NCI-H526 treated with DMSO at 0.1 percent for 48 hours (cell line): Measurements from ENCODE around the gene MPP2.
A peak's percentile ranks its signal among the peaks of the same experiment; 100 is the strongest.
"Not testable (repeated sequence)": the region's sequence is repeated elsewhere in the genome, so short reads cannot be mapped to it uniquely, and the experiment has no call there.

ENCODE experiments used
- DNase-seq: peaks from one replicate; lab custom pipeline; 2025; lab: John Stamatoyannopoulos, UW

The MPP2 gene

DNA sequence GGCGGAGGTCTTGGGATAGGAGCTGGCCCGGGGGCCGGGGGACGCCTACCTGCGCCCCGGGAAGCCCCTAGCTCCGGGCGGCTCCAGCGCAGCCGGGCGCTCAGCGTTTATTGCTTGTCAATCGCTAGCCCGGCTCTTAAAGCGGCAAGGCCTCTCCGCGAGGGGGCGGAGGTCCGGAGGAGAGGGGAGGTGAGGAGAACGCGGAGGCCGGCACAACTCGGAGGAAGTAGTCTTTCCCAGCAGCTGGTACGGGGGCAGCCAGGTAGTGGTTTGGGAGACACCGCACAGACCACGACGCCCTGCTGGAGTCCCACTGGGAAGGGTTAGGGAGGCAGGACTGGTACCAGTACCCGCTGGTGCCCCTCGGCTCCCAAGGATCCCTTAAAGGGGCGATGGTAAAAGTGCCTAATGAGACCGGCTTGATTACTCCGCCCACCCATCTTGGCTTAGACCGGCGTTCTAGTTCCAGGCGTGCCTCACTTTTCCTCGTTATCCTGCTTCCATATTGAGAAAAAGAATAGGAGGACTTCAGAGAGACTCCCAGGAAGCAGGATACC is at the start of gene MPP2:
Gene MPP2 (minus strand): TSS at position 112 of the 557 bp plus-strand sequence. CDS start 3,076 bp downstream, outside the sequence.
- DNase-seq: peak; percentile 57

DNA sequence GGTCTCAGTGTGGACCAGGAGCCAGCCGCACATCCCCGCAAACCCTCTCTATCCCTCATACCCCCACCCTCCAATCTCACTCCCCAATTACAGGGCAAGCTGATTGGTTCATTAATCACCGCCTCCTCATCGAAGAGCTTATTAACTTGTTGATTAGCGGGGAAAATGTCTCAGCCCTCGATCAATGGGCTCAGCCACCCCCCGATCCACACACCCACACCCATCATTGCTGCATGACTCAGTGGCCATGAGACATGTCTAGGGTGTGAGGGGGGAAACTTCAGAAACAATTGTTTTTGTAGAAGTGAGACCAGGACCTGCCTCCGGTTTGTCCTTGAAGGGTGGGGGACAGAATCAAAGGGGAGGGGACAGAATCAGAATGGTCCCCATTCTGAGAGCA is 48.9 kb upstream of the MPP2 start:
- no peak for DNase-seq

- no peak for DNase-seq
Observed at GRCh38 chr17:43953746-43954145, 46.4 kb upstream of the MPP2 start, which contains the start of gene PYY. PYY (minus strand) TSS chr17:43953940; CDS start chr17:43953483, 457 bp downstream.

DNA sequence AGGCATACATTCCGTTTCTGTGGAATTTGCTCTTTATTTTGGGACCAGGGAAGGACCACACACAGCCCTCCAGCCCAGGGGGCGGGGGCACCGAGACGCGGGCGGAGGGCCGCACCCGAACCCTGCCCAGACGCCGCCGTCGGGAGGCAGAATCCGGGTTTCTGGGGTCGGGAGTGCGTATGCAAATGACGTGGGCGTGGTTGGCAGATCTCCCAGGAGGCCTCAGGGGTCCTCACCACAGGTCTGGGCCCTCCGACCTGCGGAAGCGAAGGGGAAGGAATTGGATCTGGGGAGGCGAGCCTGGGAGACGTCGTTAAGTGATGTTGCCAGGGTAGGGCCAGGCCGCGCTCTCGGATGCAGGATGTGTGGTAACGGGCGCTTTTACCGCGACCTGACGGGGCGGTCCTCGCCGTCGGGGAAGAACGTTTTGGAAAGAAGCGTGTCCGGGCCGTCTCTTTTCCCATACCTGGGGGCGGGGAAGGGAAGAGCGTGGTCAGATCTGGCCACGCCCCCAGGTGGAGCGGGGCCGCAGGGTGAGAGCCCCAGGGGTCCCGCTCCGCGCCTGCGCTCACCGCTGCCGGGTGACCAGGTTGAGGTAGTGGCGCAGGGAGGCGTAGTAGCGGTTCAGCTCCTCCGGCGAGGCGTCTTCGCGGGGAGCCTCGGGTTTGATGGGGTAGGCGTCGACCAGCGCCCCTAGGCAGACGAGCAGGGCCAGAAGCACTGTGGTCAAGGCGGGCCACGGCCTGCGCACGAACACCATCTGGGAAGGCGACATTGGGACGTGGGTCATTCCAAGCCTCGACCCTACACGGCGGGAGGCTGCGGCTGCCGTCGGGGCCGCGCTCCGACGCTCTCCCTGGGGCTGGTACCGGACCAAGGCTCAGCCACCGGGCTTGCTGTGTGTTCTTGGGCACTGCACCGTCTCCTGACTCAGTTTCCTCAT is 45.7 kb upstream of the MPP2 start:
- no peak for DNase-seq

GRCh38 chr17:43952351-43952723 is 45.0 kb upstream of the MPP2 start:
- no peak for DNase-seq

GRCh38 chr17:43951750-43952149 is 44.4 kb upstream of the MPP2 start:
- no peak for DNase-seq

- DNase-seq: no peak
Observed at GRCh38 chr17:43950554-43950953, 43.2 kb upstream of the MPP2 start.

GRCh38 chr17:43949781-43950180 is 42.4 kb upstream of the MPP2 start:
- DNase-seq: no peak

- no peak for DNase-seq
Observed at GRCh38 chr17:43946781-43947180, 39.4 kb upstream of the MPP2 start.

DNA sequence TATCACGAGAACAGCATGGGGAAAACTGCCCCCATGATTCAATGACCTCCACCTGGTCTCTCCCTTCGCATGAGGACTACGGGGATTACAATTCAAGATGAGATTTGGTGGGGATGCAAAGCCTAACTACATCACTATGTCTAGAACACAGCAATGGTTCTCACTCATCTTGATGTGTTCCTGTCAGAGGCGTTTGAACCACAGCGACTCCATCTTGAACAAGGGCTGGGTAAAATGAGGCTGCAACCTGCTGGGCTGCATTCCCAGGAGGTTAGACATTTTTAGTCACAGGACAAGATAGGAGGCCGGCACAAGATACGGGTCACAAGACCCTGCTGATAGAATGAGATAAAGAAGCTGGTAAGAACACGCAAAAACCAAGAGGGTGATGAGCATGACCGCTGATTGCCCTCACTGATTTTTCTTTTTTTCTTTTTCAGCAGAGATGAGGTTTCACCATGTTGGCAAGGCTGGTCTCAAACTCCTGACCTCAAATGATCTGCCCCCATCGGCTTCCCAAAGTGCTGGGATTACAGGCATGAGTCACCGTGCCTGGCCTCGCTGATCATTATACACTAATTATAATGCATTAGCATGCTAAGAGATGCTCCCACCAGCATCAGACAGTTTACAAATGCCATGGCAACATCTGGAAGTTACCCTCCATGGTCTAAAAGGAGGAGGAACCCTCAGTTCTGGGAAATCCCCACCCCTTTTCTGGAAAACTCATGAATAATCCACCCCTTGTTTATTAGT is 37.9 kb upstream of the MPP2 start:
- no peak for DNase-seq

GRCh38 chr17:43942051-43942685 is 34.8 kb upstream of the MPP2 start, which contains the start of gene PPY:
PPY (minus strand) TSS chr17:43942476; CDS start chr17:43941654, 822 bp downstream.
- DNase-seq: no peak

DNA sequence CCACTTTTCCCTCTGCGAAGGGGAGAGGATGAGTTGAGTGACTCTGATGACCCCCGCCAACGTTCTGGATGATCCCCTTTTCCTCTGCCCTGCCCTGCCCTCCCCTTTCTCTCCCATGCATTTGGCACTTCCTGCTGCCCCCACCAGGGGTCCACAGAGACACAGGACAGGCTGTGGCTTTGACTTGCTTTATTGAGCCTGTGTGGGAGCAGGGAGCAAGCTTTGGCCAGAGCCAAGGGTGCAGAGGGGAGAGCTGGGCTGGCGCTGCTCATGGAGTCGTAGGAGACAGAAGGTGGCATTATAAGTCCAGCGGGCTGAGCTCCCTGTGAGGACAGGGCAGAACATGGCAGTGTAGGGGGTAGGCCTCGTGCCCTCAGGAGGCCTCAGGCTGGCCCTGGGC is 33.3 kb upstream of the MPP2 start:
- DNase-seq: no peak

DNA sequence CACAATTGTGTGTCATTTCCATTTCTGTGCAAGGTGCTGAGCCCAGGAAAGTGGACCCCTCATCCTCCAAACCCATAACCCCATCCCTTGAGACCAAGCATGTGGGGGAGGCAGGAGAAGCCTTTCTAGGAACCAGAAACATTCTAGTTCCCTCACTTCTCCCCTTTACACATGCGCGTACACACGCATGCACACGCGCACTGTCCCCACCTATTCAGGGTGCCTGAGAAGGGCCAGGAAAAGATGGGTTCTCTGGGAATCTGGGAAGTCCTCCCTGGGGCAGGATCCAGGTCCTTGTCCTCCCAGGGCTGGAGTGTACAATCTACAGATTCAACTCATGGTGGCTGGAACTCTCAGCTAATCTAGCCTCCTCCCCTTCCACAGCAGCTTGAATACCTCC is 32.5 kb upstream of the MPP2 start:
- DNase-seq: no peak

DNA sequence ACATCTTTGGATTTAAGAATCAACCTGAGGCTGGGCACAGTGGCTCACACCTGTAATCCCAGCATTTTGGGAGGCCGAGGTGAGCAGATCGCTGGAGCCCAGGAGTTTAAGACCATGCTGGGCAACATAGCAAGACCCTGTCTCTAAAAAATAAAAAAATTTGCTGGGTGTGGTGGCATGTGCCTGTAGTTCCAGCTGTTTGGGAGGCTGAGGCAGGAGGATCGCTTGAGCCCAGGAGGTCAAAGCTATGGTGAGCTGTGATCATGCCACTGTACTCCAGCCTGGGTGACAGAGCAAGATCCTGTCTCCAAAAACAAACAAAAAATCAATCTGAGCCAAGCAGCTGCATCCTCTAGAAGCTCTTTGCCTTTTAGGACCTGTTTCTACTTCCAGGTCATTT is 32.1 kb upstream of the MPP2 start:
- DNase-seq: not testable (repeated sequence)

DNA sequence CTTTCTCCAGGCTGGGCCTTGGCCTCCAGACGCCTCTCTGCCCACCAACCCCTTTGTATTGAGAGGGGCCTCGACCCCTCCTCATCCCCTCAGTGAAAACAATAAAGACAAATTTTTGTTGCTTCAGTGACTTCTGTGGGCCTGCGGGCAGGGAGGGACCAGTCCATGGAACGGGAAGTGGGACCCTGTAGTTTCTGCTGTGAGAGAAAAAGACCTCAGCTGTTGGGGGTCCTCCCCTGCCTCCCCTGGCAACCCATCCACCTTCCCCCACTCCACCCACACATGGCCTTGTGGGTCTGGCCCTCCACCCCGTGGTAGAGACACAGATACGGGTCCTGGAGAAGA is 31.5 kb upstream of the MPP2 start:
- DNase-seq: no peak

- DNase-seq: no peak
Observed at GRCh38 chr17:43936434-43936833, 29.1 kb upstream of the MPP2 start.

DNA sequence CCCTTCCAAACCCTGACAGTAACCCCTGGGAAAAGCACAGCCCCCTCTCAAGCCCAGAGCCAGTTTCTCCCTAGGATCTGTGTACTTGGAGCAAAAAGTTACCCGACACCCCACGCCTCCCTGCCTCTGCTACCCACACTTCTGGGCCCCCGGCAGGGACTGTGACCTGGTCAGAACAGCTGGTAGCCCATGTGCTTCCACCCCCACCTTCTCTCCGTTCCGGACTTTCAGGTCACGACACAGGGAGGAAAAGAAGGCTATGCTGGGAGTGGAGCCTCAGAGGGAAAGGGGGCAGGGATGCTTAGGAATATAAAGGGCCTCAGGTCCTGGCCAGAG is 28.6 kb upstream of the MPP2 start:
- no peak for DNase-seq

DNA sequence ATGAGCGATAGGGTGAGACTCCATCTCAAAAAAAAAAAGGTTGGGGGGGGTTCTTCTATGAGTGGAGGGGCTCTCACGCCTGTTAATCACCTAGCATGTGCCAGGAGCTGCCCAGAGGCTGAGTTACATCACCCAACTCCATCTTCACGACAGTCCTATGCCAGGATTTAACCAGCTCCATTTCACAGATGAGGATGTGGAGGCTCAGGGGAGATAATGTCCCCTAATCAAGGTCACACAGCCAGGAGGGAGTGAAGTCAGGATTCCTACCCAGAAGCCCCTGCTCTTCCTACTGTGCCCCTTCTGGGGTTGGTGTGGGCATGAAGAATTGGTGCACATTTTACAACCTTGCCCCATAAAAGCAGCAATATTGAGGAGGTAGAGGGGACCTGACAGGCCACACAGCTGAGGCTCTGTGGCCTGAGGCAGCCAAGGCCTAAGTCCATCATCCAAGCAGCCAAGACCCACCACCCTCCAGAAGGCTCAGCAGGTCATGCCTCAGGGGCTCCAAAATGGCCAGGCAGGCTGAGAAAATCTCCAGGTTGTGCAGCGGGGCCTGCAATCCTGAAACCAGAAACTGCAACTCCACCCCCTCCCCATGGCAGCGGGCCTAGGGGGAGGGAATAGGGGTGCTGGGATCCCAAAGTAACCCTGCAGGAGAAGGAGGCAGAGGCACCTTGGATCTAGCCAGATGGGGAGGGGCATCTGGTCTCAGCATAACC is 28.0 kb upstream of the MPP2 start:
- DNase-seq: no peak

DNA sequence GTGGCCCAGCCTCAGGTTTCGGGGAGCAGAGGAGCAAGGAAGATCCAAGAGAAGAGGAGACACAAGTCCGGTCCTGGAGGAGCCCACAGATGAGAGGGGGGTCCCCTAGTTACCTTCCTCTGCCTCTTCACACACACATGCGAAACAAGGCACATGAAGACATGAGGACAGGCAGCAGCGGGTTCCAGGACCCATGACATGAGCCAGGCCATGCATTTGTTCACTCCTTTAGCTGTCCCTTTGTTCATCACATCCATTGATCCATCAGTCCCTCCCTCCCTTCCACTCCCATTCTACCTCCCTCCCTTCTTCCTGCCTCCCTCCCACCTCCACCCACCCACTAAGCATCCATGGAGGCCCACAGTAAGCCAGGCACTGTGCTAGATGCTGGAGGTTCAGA is 25.6 kb upstream of the MPP2 start:
- DNase-seq: no peak

DNA sequence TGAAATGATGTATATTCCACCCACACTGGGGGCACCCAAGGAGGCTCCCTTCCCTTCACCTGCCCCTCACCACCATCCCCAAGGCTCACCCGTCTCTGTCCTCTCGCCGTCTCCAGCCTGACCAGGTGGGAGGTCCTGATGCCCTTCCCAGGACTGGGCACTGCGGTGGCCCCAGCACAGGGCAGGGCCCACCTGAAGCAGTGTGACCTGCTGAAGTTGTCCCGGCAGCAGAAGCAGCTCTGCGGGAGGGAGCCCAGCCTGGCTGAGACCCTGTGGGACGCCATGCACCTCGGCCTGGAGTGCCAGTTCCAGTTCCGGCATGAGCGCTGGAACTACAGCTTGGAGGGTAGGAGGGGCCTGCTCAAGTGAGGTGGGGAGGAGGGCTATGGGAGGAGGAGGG is 25.0 kb upstream of the MPP2 start:
- no peak for DNase-seq

DNA sequence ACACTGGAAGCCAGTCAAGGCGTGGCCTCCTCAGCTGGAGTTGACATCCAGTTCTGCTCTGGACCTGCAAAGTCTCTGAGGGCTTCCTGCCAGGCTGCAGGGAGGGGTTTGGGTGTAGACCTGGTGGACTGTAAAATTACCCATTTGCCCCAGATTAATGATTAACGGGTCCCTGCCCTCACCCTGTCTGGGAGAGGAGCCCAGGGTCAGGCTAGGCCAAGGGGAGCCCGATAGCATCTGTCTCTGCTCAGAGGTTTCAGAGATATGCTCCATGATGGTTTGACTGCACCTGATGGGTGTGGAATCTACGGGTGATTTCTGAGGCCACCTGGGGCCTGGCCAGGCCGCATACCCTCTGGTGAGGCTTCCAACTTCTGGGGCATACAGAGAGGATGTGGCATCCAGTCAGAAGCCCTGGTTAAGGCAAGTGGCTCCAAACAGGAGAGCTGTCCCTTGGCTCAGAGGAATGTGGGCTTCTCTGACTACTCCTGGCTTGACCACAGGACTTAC is 23.8 kb upstream of the MPP2 start:
- no peak for DNase-seq

DNA sequence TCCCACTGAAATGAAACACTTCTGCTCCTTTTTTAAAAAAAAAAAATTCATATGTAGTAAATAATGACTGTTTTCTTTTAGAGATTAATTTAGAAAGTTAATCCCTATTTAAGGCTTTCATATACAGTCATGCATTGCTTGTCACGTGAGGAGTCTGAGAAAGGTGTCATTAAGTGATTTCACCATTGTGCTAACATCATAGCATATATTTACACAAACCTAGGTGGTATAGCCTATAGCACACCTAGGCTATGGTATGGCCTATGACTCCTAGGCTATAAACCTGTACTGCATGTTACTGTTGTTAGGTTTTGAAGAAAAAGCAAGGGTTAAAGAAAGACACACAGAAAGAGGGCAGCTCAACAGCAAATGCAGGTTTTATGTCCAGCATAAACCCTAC is 21.3 kb upstream of the MPP2 start:
- no peak for DNase-seq
